ENCODE results near the gene LRMDA. TPM values are rescaled to one million over a fixed set of nuclear protein-coding genes. Genes with fewer than 3 reads are reported as not detected.

The LRMDA gene
- total and polyA plus RNA-seq, 2 of the 4 experiments (the other 2 are of a cell fraction), result 0.07 TPM; not detected in 1

DNA sequence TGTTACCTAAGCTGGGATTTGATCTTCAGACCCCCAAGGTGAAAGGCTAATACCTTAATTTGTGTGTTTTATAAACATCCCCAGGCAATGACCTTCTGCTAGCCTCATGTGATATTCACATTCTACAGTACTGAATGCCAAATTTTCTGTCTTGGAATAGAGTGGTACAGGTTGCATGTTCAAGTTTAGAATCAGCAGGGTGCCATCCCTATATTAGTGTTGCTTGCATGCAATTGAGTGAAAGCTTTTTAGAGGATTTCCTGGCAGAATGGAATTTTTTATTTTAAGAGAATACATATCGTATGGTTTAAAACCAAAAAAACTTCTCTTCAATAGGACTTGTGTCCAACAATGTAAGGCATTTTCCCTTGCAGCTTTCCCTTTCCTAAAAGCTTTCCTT lies 107.3 kb downstream of the LRMDA start:
- WGBS, 2 experiments (ENCODE audit: extremely low coverage in 2 of 2, insufficient read length in 1 of 2), result no CpG with 5 or more reads among the region's 1 CpG
- no peak overlapping the region for H4K5ac ChIP-seq (ENCODE audit: low read depth, low read length)
- H3K27me3 ChIP-seq (ENCODE audit: control insufficient read depth, insufficient read depth, low read length), result peaks cover 10% of the 10 kb centered on the region
- no peaks in the 10 kb centered on the region for H3K9me3 ChIP-seq (ENCODE audit: control insufficient read depth, insufficient read depth, low read length)
- H2BK20ac ChIP-seq (ENCODE audit: low read depth, low read length), result no peak overlapping the region
- intact Hi-C loops (cut with micrococcal nuclease) (no loop called here), dilution Hi-C loops (cut with HindIII; ENCODE audit: low sequenced_read_pairs, unreplicated experiment) (no loop called here), in situ Hi-C loops (cut with MboI; ENCODE audit: low sequenced_read_pairs) (no loop called here)
- ChIA-PET POLR2A (ENCODE audit: unreplicated experiment) (no interaction called here), CTCF (no interaction called here)
- ATAC-seq (ENCODE audit: low read depth) (no peak), DNase-seq (no peak)
- no peak overlapping the region for H2AFZ ChIP-seq (replicated peaks; ENCODE audit: low read length, poor library complexity)
- no peak overlapping the region for H3K4ac ChIP-seq (ENCODE audit: low read depth, low read length)
- no peaks in the 10 kb centered on the region for H3K36me3 ChIP-seq (ENCODE audit: control insufficient read depth, insufficient read depth, low read length)
- no peak overlapping the region for H3K23ac ChIP-seq (ENCODE audit: low read depth, low read length)
- TF ChIP-seq RAD21 (IDR thresholded peaks at IDR 0.05; ENCODE audit: low read length) (no peak), SMC3 (IDR thresholded peaks at IDR 0.05; ENCODE audit: low read depth, low read length) (no peak), MAZ (IDR thresholded peaks at IDR 0.05; ENCODE audit: borderline replicate concordance, low read depth, low read length) (no peak), RFX5 (IDR thresholded peaks at IDR 0.05; ENCODE audit: low read depth, low read length) (no peak), POLR2A (IDR thresholded peaks at IDR 0.05; ENCODE audit: low read depth, low read length) (no peak), FOS (IDR thresholded peaks at IDR 0.05; ENCODE audit: low read depth, low read length) (no peak), NFE2L2 (IDR thresholded peaks at IDR 0.05; ENCODE audit: low read depth, low read length) (no peak), RCOR1 (IDR thresholded peaks at IDR 0.05; ENCODE audit: insufficient replicate concordance, low read length) (no peak), CHD1 (IDR thresholded peaks at IDR 0.05; ENCODE audit: low read depth, low read length) (no peak)
- TF ChIP-seq, protein P1, sequence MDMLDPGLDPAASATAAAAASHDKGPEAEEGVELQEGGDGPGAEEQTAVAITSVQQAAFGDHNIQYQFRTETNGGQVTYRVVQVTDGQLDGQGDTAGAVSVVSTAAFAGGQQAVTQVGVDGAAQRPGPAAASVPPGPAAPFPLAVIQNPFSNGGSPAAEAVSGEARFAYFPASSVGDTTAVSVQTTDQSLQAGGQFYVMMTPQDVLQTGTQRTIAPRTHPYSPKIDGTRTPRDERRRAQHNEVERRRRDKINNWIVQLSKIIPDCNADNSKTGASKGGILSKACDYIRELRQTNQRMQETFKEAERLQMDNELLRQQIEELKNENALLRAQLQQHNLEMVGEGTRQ (IDR thresholded peaks at IDR 0.05; ENCODE audit: low read depth, low read length), result no peak
- H2BK120ac ChIP-seq (ENCODE audit: low read depth, low read length), result no peak overlapping the region
- BruUV-seq (replicated peaks), result no TSS peak
- no peak overlapping the region for H3K27ac ChIP-seq (ENCODE audit: insufficient read depth, low read length)
- no peaks in the 10 kb centered on the region for H3K79me1 ChIP-seq (ENCODE audit: low read depth in 1 of 2, low read length in 2 of 2)
- no peak overlapping the region for H3K56ac ChIP-seq (ENCODE audit: extremely low read depth, insufficient read depth, low read length)
- H2BK5ac ChIP-seq (ENCODE audit: low read depth, low read length, poor library complexity, severe bottlenecking), result no peak overlapping the region
- H3K4me1 ChIP-seq (ENCODE audit: control insufficient read depth, insufficient read depth, low read length), result no peaks in the 10 kb centered on the region
- H3K4me2 ChIP-seq (ENCODE audit: low read depth, low read length), result no peak overlapping the region
- H4K91ac ChIP-seq (ENCODE audit: insufficient read depth, low read depth, low read length), result no peak overlapping the region
- no peak overlapping the region for H3K9ac ChIP-seq (ENCODE audit: low read depth, low read length)
- H3K4me3 ChIP-seq (ENCODE audit: insufficient read depth, low read depth, low read length), result no peak overlapping the region
- no peak overlapping the region for H2AK9ac ChIP-seq (replicated peaks; ENCODE audit: low read depth, low read length, poor library complexity)
- H4K8ac ChIP-seq (ENCODE audit: low read depth in 2 of 2, low read length in 2 of 2), result no peak overlapping the region
- no peaks in the 10 kb centered on the region; the same call in 1 of the 2 replicates for H3K9me1 ChIP-seq (ENCODE audit: insufficient read depth, low read length)
- H2AK5ac ChIP-seq (ENCODE audit: low read depth, low read length), result no peak overlapping the region
- no peak overlapping the region for H3K14ac ChIP-seq (replicated peaks; ENCODE audit: low read depth, low read length)
- H4K20me1 ChIP-seq (ENCODE audit: insufficient read depth, low read length), result no peaks in the 10 kb centered on the region
- H3K18ac ChIP-seq (ENCODE audit: low read depth, low read length), result no peak overlapping the region
- no peak overlapping the region for H2BK15ac ChIP-seq (ENCODE audit: low read depth, low read length)

Data from IMR-90 (cell line).